Measurements from ENCODE around the gene ADAMTSL5. TPM values are rescaled to one million over a fixed set of nuclear protein-coding genes. Genes with fewer than 3 reads are reported as not detected.

Gene ADAMTSL5
- polyA plus RNA-seq, 1 donor from 2014 or later, result not detected

- no peak overlapping the region for H3K27ac ChIP-seq (ENCODE audit: low read length)
- H3K9ac ChIP-seq (ENCODE audit: low read length), result no peak overlapping the region
- H3K9me2 ChIP-seq (ENCODE audit: insufficient read depth, low read length), result no peaks in the 10 kb centered on the region
- H3K9me3 ChIP-seq (ENCODE audit: low read length), result no peaks in the 10 kb centered on the region
- peaks cover 25% of the 10 kb centered on the region for H4K20me1 ChIP-seq (ENCODE audit: insufficient read depth)
- no peaks in the 10 kb centered on the region for H3K79me2 ChIP-seq (replicated peaks; ENCODE audit: insufficient read depth, low read length)
- TF ChIP-seq POLR2AphosphoS5 (IDR thresholded peaks at IDR 0.05) (peak; percentile 37), EP300 (conservative IDR thresholded peaks at IDR 0.05; ENCODE audit: poor library complexity, severe bottlenecking) (no peak)
- no peaks in the 10 kb centered on the region for H3K36me3 ChIP-seq (ENCODE audit: insufficient read depth, low read length)
- H3K27me3 ChIP-seq (ENCODE audit: insufficient read depth, low read depth, low read length), result no peaks in the 10 kb centered on the region
- no peak overlapping the region for H3K4me2 ChIP-seq (ENCODE audit: low read length)
- no peak overlapping the region for H2AFZ ChIP-seq (ENCODE audit: low read depth, low read length)
- H3F3A ChIP-seq (ENCODE audit: insufficient read depth, low read length, poor library complexity, severe bottlenecking), result no peaks in the 10 kb centered on the region
- no peak overlapping the region for H3K4me3 ChIP-seq (ENCODE audit: low read length)
These were observed 36.9 kb downstream of the ADAMTSL5 start for GRCh38 chr19:1475751-1476437.

- no peaks in the 10 kb centered on the region for H3K9me3 ChIP-seq (ENCODE audit: low read length)
- no peak overlapping the region for H3K4me2 ChIP-seq (ENCODE audit: low read length)
- no peaks in the 10 kb centered on the region for H3K36me3 ChIP-seq (ENCODE audit: insufficient read depth, low read length)
- H3K9ac ChIP-seq (ENCODE audit: low read length), result no peak overlapping the region
- H3K27me3 ChIP-seq (ENCODE audit: insufficient read depth, low read depth, low read length), result no peaks in the 10 kb centered on the region
- H2AFZ ChIP-seq (ENCODE audit: low read depth, low read length), result no peak overlapping the region
- peaks cover 36% of the 10 kb centered on the region for H4K20me1 ChIP-seq (ENCODE audit: insufficient read depth)
- no peaks in the 10 kb centered on the region for H3F3A ChIP-seq (ENCODE audit: insufficient read depth, low read length, poor library complexity, severe bottlenecking)
- no peaks in the 10 kb centered on the region for H3K79me2 ChIP-seq (replicated peaks; ENCODE audit: insufficient read depth, low read length)
- TF ChIP-seq EZH2 (IDR thresholded peaks at IDR 0.05; ENCODE audit: borderline replicate concordance, insufficient read depth, low read length, poor library complexity, severe bottlenecking) (no peak), SMC3 (conservative IDR thresholded peaks at IDR 0.05; ENCODE audit: poor library complexity) (no peak), TAF1 (IDR thresholded peaks at IDR 0.05; ENCODE audit: low read depth) (no peak), POLR2AphosphoS5 (IDR thresholded peaks at IDR 0.05) (peak; percentile 12), MXI1 (conservative IDR thresholded peaks at IDR 0.05; ENCODE audit: poor library complexity, severe bottlenecking) (no peak)
- no peaks in the 10 kb centered on the region for H3K9me2 ChIP-seq (ENCODE audit: insufficient read depth, low read length)
- no peak overlapping the region for H3K4me3 ChIP-seq (ENCODE audit: low read length)
- no peak overlapping the region for H3K27ac ChIP-seq (ENCODE audit: low read length)
These were observed 38.0 kb downstream of the ADAMTSL5 start for GRCh38 chr19:1474765-1475351.

GRCh38 chr19:1474011-1474764 lies 38.6 kb downstream of the ADAMTSL5 start:
- no peaks in the 10 kb centered on the region for H3K79me2 ChIP-seq (replicated peaks; ENCODE audit: insufficient read depth, low read length)
- no peaks in the 10 kb centered on the region for H3F3A ChIP-seq (ENCODE audit: insufficient read depth, low read length, poor library complexity, severe bottlenecking)
- no peak overlapping the region for H3K27ac ChIP-seq (ENCODE audit: low read length)
- no peak overlapping the region for H2AFZ ChIP-seq (ENCODE audit: low read depth, low read length)
- H3K9ac ChIP-seq (ENCODE audit: low read length), result no peak overlapping the region
- H3K9me3 ChIP-seq (ENCODE audit: low read length), result no peaks in the 10 kb centered on the region
- H3K4me2 ChIP-seq (ENCODE audit: low read length), result no peak overlapping the region
- no peaks in the 10 kb centered on the region for H3K9me2 ChIP-seq (ENCODE audit: insufficient read depth, low read length)
- no peak overlapping the region for H3K4me3 ChIP-seq (ENCODE audit: low read length)
- H3K36me3 ChIP-seq (ENCODE audit: insufficient read depth, low read length), result no peaks in the 10 kb centered on the region
- TF ChIP-seq POLR2AphosphoS5 (IDR thresholded peaks at IDR 0.05), result no peak
- TF ChIP-seq EP300 (conservative IDR thresholded peaks at IDR 0.05; ENCODE audit: poor library complexity, severe bottlenecking), result no peak
- TF ChIP-seq EZH2 (IDR thresholded peaks at IDR 0.05; ENCODE audit: borderline replicate concordance, insufficient read depth, low read length, poor library complexity, severe bottlenecking), result no peak
- no peaks in the 10 kb centered on the region for H3K27me3 ChIP-seq (ENCODE audit: insufficient read depth, low read depth, low read length)
- peaks cover 37% of the 10 kb centered on the region for H4K20me1 ChIP-seq (ENCODE audit: insufficient read depth)

All from neural cell (in vitro differentiated cells).